ENCODE results near the gene MPPED1.

DNA sequence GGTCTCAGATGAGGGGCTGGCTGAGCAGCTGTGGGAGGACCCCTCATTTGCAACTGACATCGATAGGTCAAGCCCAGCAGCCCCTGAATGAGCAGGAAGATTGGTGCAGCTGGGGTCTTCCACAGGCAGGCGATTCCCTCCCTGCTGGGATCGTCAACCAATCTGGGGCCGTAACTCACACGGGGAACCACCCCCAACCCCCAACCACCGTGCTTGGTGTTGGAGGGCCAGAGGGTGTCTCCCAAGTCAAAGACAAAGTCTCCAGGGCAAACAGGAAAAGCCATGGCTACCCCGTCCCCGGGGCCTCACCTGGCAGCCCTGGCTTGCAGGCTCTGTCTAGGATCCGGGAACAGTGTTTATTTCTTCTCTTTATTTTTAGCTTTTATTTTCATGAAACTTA lies 41.8 kb upstream of the MPPED1 start:
- TF ChIP-seq RFX5 (IDR thresholded peaks at IDR 0.05; ENCODE audit: low read length) = no peak
- TF ChIP-seq, protein P1, sequence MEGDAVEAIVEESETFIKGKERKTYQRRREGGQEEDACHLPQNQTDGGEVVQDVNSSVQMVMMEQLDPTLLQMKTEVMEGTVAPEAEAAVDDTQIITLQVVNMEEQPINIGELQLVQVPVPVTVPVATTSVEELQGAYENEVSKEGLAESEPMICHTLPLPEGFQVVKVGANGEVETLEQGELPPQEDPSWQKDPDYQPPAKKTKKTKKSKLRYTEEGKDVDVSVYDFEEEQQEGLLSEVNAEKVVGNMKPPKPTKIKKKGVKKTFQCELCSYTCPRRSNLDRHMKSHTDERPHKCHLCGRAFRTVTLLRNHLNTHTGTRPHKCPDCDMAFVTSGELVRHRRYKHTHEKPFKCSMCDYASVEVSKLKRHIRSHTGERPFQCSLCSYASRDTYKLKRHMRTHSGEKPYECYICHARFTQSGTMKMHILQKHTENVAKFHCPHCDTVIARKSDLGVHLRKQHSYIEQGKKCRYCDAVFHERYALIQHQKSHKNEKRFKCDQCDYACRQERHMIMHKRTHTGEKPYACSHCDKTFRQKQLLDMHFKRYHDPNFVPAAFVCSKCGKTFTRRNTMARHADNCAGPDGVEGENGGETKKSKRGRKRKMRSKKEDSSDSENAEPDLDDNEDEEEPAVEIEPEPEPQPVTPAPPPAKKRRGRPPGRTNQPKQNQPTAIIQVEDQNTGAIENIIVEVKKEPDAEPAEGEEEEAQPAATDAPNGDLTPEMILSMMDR (IDR thresholded peaks at IDR 0.05) = no peak
- TF ChIP-seq, protein P2, sequence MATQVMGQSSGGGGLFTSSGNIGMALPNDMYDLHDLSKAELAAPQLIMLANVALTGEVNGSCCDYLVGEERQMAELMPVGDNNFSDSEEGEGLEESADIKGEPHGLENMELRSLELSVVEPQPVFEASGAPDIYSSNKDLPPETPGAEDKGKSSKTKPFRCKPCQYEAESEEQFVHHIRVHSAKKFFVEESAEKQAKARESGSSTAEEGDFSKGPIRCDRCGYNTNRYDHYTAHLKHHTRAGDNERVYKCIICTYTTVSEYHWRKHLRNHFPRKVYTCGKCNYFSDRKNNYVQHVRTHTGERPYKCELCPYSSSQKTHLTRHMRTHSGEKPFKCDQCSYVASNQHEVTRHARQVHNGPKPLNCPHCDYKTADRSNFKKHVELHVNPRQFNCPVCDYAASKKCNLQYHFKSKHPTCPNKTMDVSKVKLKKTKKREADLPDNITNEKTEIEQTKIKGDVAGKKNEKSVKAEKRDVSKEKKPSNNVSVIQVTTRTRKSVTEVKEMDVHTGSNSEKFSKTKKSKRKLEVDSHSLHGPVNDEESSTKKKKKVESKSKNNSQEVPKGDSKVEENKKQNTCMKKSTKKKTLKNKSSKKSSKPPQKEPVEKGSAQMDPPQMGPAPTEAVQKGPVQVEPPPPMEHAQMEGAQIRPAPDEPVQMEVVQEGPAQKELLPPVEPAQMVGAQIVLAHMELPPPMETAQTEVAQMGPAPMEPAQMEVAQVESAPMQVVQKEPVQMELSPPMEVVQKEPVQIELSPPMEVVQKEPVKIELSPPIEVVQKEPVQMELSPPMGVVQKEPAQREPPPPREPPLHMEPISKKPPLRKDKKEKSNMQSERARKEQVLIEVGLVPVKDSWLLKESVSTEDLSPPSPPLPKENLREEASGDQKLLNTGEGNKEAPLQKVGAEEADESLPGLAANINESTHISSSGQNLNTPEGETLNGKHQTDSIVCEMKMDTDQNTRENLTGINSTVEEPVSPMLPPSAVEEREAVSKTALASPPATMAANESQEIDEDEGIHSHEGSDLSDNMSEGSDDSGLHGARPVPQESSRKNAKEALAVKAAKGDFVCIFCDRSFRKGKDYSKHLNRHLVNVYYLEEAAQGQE (IDR thresholded peaks at IDR 0.05; ENCODE audit: low read depth, low read length) = no peak
- TF ChIP-seq, protein P3, sequence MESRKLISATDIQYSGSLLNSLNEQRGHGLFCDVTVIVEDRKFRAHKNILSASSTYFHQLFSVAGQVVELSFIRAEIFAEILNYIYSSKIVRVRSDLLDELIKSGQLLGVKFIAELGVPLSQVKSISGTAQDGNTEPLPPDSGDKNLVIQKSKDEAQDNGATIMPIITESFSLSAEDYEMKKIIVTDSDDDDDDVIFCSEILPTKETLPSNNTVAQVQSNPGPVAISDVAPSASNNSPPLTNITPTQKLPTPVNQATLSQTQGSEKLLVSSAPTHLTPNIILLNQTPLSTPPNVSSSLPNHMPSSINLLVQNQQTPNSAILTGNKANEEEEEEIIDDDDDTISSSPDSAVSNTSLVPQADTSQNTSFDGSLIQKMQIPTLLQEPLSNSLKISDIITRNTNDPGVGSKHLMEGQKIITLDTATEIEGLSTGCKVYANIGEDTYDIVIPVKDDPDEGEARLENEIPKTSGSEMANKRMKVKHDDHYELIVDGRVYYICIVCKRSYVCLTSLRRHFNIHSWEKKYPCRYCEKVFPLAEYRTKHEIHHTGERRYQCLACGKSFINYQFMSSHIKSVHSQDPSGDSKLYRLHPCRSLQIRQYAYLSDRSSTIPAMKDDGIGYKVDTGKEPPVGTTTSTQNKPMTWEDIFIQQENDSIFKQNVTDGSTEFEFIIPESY (IDR thresholded peaks at IDR 0.05; ENCODE audit: borderline replicate concordance, low read depth) = no peak
- no peak for TF ChIP-seq POLR2AphosphoS5 (IDR thresholded peaks at IDR 0.05; ENCODE audit: low read depth, low read length)
- TF ChIP-seq EZH2phosphoT487 (IDR thresholded peaks at IDR 0.05; ENCODE audit: borderline replicate concordance, low read depth) = no peak
- TF ChIP-seq, protein P4, sequence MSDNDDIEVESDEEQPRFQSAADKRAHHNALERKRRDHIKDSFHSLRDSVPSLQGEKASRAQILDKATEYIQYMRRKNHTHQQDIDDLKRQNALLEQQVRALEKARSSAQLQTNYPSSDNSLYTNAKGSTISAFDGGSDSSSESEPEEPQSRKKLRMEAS (IDR thresholded peaks at IDR 0.05; ENCODE audit: low read depth) = no peak
- TF ChIP-seq YY1 (IDR thresholded peaks at IDR 0.05; ENCODE audit: low read depth) = no peak
- no peak for TF ChIP-seq NFIC (IDR thresholded peaks at IDR 0.05; ENCODE audit: borderline replicate concordance)
- TF ChIP-seq, protein P5, sequence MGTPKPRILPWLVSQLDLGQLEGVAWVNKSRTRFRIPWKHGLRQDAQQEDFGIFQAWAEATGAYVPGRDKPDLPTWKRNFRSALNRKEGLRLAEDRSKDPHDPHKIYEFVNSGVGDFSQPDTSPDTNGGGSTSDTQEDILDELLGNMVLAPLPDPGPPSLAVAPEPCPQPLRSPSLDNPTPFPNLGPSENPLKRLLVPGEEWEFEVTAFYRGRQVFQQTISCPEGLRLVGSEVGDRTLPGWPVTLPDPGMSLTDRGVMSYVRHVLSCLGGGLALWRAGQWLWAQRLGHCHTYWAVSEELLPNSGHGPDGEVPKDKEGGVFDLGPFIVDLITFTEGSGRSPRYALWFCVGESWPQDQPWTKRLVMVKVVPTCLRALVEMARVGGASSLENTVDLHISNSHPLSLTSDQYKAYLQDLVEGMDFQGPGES (IDR thresholded peaks at IDR 0.05; ENCODE audit: low read depth, low read length) = no peak
- TF ChIP-seq GATA2 (CRISPR knock-in tag; IDR thresholded peaks at IDR 0.05) = no peak
- TF ChIP-seq EP300 (IDR thresholded peaks at IDR 0.05; ENCODE audit: borderline replicate concordance in 1 of 2, low read depth in 1 of 2, low read length in 1 of 2) = no peak
